HEK293 (cell line): ENCODE results near the gene SLC35D1.

Experiments
- ZBTB20 ChIP-seq: fragments of 450-650 bp; formaldehyde crosslinking; IDR thresholded peaks from 2 replicates; pipeline ENCODE4 v1.5.1; 2016; ENCODE audit warnings: missing biosample characterization, missing genetic modification characterization
- ZNF341 ChIP-seq: fragments of 450-650 bp; formaldehyde crosslinking; IDR thresholded peaks from 2 replicates; pipeline ENCODE4; 2016; ENCODE audit warnings: low read depth, missing biosample characterization, missing genetic modification characterization
- ZNF792 ChIP-seq: fragments of 450-650 bp; formaldehyde crosslinking; IDR thresholded peaks from 2 replicates; pipeline ENCODE4 v1.5.1; 2016; ENCODE audit warnings: missing biosample characterization, missing genetic modification characterization
- TF ChIP-seq, protein P1 (sequence below): fragments of 450-650 bp; formaldehyde crosslinking; IDR thresholded peaks from 2 replicates; pipeline ENCODE4 v1.5.1; 2016; ENCODE audit warnings: missing biosample characterization, missing genetic modification characterization
- TF ChIP-seq, protein P2 (sequence below): fragments of 450-650 bp; formaldehyde crosslinking; IDR thresholded peaks from 2 replicates; pipeline ENCODE4 v1.5.1; 2016; ENCODE audit warnings: missing biosample characterization, missing genetic modification characterization
- TF ChIP-seq, protein P3 (sequence below): fragments of 450-650 bp; formaldehyde crosslinking; IDR thresholded peaks from 2 replicates; pipeline ENCODE4 v1.5.1; 2016; ENCODE audit warnings: missing biosample characterization, missing genetic modification characterization, low read depth
- TF ChIP-seq, protein P4 (sequence below): fragments of 450-650 bp; formaldehyde crosslinking; IDR thresholded peaks from 2 replicates; pipeline ENCODE4 v1.5.1; 2017; ENCODE audit warnings: missing biosample characterization, mild to moderate bottlenecking, missing genetic modification characterization, moderate library complexity
- TF ChIP-seq, protein P5 (sequence below): fragments of 450-650 bp; formaldehyde crosslinking; IDR thresholded peaks from 2 replicates; pipeline ENCODE4 v1.5.1; 2016; ENCODE audit warnings: missing biosample characterization, missing genetic modification characterization

DNA sequence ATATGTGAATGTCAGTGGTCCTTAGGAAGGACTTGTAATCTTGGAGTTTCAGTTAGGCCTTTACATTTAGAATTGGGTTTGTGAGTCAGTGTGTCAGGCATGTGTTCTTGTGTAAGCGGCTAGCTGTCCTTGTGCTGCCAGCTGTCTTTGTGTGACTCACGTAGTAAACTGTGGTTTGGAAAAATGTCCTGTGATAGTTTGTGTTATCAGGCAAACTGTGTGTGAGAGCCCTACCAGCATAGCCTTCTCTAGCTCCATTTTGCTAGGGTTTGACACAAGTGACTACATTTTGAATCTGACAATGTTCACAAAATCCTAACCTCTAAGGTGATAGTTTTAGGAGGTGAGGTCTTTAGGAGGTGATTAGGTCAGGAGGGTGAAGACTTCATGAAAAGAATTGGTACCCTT is 6.9 kb upstream of the SLC35D1 start:
- TF ChIP-seq, protein P1, sequence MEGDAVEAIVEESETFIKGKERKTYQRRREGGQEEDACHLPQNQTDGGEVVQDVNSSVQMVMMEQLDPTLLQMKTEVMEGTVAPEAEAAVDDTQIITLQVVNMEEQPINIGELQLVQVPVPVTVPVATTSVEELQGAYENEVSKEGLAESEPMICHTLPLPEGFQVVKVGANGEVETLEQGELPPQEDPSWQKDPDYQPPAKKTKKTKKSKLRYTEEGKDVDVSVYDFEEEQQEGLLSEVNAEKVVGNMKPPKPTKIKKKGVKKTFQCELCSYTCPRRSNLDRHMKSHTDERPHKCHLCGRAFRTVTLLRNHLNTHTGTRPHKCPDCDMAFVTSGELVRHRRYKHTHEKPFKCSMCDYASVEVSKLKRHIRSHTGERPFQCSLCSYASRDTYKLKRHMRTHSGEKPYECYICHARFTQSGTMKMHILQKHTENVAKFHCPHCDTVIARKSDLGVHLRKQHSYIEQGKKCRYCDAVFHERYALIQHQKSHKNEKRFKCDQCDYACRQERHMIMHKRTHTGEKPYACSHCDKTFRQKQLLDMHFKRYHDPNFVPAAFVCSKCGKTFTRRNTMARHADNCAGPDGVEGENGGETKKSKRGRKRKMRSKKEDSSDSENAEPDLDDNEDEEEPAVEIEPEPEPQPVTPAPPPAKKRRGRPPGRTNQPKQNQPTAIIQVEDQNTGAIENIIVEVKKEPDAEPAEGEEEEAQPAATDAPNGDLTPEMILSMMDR (tag by site-specific recombination) = no peak
- TF ChIP-seq, protein P2, sequence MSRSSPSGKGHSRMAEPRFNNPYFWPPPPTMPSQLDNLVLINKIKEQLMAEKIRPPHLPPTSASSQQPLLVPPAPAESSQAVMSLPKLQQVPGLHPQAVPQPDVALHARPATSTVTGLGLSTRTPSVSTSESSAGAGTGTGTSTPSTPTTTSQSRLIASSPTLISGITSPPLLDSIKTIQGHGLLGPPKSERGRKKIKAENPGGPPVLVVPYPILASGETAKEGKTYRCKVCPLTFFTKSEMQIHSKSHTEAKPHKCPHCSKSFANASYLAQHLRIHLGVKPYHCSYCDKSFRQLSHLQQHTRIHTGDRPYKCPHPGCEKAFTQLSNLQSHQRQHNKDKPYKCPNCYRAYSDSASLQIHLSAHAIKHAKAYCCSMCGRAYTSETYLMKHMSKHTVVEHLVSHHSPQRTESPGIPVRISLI (tag by site-specific recombination) = no peak
- TF ChIP-seq ZNF792 (tag by site-specific recombination) (no peak), ZNF341 (no peak), ZBTB20 (tag by site-specific recombination) (no peak)
- TF ChIP-seq, protein P3, sequence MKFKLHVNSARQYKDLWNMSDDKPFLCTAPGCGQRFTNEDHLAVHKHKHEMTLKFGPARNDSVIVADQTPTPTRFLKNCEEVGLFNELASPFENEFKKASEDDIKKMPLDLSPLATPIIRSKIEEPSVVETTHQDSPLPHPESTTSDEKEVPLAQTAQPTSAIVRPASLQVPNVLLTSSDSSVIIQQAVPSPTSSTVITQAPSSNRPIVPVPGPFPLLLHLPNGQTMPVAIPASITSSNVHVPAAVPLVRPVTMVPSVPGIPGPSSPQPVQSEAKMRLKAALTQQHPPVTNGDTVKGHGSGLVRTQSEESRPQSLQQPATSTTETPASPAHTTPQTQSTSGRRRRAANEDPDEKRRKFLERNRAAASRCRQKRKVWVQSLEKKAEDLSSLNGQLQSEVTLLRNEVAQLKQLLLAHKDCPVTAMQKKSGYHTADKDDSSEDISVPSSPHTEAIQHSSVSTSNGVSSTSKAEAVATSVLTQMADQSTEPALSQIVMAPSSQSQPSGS (tag by site-specific recombination) = no peak
- TF ChIP-seq, protein P4, sequence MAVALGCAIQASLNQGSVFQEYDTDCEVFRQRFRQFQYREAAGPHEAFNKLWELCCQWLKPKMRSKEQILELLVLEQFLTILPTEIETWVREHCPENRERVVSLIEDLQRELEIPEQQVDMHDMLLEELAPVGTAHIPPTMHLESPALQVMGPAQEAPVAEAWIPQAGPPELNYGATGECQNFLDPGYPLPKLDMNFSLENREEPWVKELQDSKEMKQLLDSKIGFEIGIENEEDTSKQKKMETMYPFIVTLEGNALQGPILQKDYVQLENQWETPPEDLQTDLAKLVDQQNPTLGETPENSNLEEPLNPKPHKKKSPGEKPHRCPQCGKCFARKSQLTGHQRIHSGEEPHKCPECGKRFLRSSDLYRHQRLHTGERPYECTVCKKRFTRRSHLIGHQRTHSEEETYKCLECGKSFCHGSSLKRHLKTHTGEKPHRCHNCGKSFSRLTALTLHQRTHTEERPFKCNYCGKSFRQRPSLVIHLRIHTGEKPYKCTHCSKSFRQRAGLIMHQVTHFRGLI (tag by site-specific recombination) = no peak
- TF ChIP-seq, protein P5, sequence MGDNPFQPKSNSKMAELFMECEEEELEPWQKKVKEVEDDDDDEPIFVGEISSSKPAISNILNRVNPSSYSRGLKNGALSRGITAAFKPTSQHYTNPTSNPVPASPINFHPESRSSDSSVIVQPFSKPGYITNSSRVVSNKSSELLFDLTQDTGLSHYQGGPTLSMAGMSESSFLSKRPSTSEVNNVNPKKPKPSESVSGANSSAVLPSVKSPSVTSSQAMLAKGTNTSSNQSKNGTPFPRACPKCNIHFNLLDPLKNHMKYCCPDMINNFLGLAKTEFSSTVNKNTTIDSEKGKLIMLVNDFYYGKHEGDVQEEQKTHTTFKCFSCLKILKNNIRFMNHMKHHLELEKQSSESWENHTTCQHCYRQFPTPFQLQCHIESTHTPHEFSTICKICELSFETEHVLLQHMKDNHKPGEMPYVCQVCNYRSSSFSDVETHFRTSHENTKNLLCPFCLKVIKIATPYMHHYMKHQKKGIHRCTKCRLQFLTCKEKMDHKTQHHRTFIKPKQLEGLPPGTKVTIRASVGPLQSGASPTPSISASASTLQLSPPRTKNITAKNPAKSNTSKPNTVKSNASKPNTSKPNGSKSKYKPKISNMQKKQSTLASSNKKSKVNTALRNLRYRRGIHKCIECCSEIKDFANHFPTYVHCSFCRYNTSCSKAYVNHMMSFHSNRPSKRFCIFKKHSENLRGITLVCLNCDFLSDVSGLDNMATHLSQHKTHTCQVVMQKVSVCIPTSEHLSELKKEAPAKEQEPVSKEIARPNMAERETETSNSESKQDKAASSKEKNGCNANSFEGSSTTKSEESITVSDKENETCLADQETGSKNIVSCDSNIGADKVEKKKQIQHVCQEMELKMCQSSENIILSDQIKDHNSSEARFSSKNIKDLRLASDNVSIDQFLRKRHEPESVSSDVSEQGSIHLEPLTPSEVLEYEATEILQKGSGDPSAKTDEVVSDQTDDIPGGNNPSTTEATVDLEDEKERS (tag by site-specific recombination) = no peak
